NCI-H146 (cell line): Measurements from ENCODE around the gene NR2C2.

Experiments used
- DNase-seq: peaks from one replicate; lab custom pipeline; 2025; lab: John Stamatoyannopoulos, UW

Gene NR2C2

DNA sequence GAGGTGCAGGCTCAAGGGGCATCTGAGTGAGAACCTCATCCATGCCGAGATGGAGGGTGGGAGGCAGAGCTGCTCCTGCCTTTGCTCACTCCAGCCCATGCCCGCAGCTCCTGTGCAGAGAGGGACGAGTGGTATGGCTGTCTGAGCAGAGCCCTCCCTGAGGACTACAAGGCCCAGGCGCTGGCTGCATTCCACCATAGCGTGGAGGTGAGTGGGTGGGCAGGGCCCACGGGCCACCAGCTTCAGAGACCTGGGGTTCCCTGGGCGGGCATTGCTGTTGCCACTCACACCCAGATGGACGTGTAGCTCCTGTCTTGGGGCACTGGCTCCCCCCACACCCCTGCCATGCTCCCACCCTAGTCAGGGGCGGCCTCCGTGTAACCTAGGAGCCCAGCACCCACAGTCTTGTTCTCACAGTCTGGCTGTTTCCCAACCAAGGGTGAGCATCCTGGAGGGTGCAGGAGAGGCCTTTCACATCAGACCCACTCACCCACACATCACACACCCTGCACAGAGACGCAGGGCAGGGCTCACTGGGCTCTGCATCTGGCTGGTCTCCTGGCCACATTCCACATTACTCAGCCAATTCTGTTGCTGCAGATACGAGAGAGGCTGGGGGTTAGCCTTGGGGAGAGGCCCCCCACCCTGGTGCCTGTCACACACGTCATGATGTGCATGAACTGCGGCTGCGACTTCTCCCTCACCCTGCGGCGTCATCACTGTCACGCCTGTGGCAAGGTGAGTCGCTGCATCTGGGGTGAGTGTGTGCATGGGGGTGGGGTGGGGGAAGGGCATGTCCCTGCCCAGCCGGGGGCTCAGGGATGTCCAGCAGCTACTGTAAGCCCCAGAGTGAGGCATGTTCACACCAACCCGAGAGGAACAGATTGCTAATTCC is 25.3 kb upstream of the NR2C2 start:
- DNase-seq: no peak

DNA sequence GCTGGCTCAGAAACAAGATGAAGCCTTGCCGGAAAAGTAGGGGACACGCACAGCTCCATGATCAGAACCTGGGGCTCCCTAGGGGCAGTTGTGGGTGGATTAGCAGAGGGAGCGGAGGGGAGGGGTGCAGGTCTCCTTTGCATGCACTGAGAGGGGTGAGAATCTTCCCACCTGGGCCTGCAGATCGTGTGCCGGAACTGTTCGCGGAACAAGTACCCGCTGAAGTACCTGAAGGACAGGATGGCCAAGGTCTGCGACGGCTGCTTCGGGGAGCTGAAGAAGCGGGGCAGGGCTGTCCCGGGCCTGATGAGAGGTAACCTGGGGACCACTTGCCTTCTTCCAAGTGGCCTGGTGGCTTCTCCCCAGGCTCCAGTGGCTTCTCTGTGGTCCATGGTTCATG is 24.5 kb upstream of the NR2C2 start:
- DNase-seq: no peak

DNA sequence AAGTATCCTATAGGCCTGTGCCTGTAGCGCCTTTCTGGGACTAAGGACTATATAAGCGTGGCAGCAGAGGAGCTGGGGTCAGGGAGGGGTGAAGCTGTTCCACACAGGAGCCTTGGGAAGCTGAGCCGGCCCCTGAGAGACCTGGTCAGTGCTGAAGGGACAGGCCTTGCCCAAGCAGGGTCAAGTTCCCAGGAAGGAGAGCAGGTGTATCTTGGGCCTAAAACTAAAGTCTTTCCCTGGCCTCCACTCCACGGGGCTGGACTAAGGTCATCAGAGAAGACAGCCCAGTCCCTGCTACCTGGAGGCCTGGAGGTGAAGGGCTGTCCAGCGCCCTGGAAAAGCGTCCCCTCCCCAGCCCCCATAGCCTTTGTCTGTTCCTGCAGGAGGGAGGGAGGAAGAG is 23.9 kb upstream of the NR2C2 start:
- no peak for DNase-seq

DNA sequence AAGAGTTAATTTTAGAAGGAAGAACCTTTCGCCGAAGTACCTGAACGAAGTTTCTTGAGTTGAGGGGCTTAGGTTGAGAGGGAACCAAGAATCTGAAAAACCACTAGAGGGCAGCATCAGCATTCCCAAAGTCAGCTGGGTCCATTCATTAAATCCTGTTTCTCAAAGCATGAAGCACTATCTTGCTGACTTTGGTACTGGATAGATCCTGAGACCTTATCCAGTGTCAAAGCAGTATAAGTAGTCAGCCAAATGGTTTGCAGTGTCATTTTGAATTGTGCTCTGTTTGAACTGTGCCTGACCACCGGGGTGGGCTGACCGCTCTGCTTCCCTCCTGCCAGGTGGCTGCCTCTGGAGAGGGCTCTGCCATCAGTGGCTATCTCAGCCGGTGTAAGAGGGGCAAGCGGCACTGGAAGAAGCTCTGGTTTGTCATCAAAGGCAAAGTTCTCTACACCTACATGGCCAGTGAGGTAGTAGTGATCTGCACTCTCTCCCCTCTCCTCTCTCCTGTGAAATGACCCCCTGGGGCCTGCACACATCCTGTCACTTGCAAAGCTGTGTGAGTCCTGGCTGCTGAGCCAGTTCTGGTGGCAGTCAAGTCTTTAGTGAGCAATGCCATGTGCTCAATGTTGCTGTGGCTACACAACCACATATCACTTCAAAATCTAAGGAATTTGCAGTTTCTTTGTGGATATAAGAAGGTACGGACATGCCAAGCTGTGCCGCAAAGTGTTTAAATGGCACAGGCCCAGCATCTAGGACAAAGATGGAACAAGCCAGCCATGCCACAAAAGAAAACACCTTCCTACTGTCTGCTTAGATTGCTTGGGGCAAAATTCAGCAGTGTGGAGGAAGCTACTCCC is 21.4 kb upstream of the NR2C2 start:
- DNase-seq: peak; percentile 38

DNA sequence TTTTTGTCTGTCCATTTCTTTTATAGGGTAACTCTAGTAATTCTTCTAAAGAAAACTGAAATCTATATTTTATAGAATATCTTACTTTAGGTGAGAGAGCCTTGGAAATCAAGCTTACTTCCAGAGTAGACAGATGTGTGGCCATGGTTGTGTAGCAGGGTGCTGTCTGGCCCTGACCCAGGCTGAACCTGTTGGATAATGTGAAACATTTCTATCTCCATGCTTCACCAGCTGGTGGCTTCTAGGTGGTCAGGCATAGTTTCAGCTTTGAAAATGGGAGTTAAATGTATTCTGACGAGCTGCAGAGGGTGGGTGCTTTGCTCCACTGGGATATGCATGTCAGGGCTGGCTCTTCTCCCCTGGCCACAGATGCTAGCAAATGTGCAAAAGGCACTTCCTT is 20.8 kb upstream of the NR2C2 start:
- DNase-seq: no peak

DNA sequence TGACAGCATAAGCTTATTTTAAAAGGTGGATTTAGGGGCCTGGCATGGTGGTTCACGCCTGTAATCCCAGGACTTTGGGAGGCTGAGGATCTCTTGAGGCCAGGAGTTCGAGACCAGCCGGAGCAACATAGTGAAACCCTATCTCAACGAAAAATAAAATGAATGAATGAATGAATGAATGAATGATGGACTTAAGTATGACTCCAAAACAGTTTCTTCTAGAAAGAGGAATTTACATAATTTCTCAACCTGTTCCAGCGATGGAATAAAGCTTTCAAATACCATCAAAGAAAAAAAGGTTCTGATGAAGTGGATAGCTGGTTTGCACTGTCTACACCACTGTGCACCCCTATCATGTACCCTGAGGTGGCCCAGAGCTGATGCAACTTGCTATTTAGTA is 20.1 kb upstream of the NR2C2 start:
- no peak for DNase-seq

DNA sequence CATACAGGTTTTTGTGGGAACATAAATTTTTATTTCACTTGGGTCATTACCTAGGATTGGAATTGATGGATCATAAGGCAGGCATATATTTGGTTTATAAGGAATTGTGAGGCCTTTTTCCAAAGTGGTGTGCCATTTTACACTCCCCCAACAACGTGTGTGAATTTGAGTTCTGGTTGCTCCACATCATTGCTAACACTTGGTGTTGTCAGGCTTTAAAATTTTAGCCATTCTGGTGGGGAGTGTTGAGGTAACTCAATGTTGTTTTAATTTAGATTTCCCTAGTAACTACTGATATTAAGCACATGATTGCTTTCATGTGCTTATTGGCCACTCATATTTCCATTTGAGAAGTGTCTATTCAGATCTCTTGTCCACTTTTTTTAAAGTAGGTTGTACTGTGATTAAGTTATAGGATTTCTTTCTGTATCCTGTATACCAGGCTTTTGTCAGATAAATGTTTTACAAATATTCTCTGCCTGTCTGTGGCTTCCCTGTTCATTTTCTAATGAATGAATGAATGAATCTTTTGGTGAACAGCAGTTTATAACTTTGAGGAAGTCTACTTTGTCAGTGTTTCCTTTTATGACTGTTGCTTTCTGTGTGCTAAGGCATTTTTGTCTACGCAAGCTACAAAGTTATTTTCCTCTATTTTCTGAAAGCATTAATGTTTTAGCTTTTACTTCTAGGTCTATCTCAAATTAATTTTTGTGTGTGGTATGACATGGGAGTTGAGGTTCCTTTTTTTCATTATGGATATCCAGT is 17.9 kb upstream of the NR2C2 start:
- DNase-seq: no peak

DNA sequence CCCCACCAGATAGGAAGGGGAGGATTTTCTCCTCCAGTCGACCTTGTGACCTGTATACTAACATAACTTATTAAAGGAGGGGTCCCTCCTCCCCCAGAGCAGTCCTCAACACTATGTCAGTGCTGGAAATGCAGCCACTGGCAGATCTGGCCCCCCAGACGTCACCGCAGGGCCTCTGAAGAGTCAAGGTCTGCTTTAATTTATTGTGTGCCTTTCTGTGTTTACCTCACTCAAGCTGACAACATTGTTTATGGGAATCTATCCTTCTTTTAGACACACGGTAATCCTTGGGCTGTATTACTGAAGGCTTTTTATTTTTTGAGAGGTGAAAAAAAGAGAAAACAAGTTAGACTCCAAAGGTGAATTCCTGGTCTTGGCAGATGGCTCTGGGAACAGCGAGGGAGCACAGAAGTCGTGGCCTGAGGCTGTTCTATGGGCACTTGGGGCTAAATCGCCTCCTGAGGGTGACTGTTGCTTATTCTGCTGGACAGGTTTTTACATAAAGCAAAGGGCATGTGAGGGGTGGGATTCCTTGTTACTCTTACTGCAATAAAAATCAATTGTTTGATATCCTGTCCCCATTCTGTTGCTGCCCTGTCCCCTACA is 13.5 kb upstream of the NR2C2 start:
- DNase-seq: no peak

DNA sequence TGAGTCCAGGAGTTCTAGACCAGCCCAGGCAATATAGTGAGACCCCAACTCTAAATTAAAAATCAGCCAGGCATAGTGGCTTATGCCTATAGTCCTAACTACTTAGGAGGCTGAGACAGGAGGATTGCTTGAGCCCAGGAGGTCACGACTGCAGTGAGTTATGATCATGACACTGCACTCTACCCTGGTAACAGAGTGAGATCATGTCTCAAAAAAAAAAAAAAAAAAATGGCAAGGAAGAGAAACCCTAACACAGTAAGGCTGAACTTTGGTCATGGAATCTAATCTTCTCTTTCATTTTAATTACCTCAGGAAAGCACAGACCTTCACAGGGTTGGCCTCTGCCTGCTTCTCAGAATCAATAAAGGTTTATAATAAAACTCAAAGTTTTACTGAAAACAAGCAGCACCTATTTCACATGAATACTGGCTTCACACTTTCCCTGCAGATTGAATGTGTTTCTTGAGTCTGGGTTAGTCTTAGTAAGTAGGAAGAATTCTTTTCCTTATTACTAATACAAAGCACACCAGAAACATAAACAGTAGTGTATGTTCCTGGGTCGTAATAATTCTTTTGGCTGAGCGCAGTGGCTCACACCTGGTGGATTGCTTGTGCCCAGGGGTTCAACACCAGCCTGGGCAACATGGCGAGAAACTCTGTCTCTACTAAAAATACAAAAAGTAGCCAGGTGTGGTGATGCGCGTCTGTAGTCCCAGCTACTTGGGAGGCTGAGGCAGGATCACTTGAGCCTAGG is 11.6 kb upstream of the NR2C2 start:
- DNase-seq: no peak

DNA sequence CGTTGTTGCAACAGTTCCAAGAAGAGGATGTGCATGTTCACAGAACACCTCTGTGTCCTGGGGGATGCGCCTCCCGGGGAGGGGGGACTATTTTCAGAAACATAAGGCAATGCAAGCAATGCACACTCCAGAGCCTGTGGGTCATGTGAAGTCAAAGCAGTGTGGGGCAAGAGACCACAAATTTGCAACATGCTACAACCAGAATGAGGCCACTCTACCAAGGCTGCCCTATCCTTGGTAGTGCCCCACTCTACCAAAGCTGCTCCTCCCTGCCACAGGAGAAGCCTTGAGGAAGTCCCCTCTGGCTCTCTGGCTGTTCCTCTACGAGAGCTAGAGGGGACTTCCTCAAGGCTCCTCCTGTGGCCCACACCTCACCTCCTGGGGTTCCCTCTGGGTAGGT is 8.4 kb upstream of the NR2C2 start:
- no peak for DNase-seq

DNA sequence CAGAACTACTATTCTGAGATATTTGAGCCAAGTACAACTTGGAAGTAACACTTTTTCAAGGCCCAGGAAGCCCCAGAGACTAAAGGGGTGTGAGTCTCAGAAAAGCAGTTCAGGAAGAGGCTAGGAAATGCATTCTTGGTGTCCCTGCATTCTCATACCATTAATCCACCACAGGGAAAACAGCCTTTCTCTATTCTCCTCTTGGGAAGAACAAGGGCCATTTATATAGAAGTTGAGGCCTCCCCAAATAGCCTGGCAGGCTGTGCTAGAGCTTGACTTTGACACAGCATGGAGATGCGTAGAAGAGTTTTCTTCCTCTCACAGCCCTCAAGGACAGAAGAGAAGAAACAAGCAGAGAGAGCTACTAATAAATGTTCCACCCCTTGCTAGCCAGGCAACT is 5.5 kb upstream of the NR2C2 start:
- DNase-seq: no peak

DNA sequence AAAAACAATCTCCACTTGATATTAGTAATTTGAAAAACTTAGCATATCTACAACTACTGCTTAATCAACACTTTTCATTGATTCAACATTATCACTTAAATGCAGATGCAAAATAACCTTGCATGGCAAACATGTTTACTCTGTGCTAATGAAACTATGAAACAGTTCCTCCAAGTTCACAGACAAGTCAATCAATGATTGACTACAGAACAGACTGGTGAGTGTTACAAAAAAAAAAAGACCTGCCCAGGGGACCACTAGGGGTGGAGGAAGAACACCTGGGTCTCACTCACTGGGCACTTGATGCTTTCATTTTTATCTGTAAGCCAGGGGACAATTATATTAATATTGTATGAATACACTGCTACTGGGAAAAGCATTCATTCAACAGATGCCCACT is 4.3 kb upstream of the NR2C2 start:
- DNase-seq: no peak

DNA sequence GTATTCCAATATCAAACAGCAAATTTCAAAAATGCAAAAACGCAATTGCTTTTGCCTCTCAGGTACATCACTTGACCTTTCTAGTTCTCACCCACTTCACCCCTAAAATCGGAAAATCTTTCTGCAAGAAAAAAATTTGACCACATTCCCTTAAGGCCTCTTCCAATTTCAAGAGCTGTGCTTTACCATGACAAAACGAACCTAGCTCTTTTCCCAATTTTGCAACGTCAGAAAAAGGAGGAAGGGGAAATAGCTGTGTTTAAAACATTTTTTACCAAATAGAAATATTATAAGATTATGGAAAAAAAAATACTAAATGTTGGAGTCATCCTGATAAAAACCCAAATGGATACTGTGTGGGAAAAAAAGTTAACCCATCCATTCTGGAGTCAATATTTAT is 1.1 kb upstream of the NR2C2 start:
- no peak for DNase-seq

DNA sequence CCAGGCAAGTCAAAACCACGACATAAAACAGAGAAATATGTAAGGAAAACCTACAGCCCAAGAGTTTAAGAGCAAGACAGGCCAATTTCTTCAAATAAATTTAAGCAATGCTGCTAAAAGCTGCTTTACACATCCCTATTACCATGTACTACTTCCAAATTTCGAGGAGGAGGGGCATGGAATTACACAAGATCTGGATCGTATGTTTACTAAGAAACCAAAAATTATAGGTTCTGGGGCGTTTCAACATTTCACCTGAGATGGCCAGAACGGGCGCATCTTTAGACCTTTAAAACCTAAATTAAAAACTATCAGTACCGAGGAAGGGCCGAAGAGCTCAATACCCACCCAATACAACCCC is 664 bp upstream of the NR2C2 start:
- no peak for DNase-seq

DNA sequence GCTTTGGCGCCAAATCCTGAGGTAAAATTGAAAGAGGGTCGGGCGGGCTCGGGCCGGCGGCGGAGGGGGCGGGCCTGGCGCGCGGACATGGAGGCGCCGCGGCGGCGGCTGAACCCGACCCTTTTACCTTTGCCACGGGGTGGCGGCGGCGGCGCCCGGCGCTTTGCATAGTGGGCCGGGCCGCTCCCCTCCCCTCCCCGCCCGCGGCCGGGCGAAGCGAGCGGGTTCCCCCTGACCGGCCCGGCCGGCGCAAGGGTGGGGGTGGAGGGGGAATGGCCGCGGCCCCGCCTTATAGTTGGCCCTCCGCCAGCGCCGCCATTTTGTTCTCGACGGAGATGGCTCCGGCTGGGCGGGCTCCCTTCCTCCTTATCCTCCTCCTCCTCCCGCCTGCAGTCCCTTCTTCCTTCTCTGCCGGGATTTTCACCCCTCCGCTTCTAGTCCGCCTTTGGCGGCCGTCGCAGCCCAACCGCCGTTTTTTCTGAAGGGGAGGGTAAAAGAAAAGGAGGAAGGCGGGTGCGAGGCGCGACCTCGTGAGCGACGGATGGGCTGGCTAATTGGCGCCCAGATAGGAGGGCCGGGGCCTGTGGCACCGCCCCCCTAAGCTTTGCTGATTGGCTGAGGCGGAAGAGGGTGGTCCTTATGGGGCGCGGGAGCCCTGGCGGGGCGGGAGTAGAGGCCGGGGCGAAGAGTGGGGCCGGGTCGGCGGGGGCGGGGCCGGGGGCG is 664 bp downstream of the NR2C2 start:
- DNase-seq: peak; percentile 94

DNA sequence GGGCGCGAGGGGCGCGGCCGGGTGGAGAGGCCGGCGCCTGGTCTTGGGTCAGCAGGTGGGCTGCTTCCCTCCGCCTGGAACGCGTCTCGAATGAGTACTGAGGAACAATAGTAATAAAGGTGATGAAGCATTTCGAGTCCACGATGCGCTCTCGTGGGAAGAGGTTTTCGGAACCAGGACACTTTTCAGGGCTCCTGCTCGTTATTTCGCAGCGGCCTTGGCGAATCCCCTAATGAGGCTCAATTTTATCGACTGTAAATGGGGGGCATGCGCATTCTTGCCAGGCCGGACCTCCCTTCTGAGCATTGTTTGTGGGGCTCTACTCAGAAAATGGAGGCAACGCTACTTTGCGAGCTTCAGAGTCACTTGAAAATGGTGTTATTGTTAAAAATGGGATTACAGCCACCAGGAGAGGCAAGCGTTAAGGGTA is 1.2 kb downstream of the NR2C2 start:
- no peak for DNase-seq

DNA sequence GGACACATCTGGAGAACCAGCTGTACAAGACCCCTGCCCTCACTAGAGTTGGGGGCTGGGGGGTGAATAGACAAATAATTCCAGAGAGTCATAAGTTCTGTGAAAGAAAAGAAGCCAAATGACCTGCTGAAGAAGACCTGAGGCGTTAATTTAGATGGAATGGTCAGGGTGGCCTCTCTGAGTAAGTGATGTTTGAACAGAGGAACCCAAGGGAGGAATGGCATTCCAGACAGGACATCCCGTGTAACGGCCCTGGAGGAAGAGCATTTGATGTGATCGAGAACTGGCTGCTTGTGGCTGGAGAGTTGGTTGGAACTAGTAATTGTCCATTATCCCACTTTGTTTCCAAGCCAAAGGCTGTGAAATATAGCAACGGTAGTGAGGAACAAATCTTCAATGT is 1.7 kb downstream of the NR2C2 start:
- no peak for DNase-seq

DNA sequence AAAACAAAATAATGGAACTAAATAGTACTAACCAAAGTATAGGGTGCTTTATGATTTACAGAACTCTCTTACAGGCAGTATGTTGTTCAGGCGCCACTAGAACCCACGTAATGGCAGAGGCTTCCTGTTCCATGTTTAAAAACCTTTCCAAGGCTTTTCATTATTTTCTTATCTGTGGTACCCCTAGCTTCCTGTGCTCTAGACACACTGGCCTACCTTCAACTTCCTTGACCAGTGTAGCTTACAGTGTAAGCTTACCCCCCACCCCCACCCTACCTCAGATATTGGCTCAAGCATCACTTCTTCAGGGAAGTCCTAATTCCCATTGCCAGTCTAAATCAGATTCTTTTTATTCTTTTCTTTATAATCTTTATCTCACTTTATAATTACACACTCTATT is 2.9 kb downstream of the NR2C2 start:
- DNase-seq: peak; percentile 1

DNA sequence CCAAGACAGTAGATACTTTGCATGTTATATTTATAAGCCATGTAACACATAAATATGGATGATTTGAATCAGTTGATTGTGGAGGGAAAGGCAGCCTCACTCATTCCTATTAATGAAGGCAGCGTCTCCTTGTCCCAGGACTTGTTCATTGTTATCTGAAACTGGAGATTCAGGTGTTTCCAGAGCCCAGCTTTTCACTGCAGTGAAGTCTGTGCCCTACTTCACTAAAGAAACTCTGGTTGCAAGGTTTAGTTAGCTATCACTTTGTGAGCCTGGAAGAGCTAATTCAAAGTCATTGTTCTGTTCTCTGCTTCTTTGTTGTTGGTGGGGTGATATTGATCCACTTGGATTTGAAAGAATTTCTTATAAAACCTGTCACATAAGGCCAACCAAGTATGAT is 9.8 kb downstream of the NR2C2 start:
- no peak for DNase-seq

DNA sequence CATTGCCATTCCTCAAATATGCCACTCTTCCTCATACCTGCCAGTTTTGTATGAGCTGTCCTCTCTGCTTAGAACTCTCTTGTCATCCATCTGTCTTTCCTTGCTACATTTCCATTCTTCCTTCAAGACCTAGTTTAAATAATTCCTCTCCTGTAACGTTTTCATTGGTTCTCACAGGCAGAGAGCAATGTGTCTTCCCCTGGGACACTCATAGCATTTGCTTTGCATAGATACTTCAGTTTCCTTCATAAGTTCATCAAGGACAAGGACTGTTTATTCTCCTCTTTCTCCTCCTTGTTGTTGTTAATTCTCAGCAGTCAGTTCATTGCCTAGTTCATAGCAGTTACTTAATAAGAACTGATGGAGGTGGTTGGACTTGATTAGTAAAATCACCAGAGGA is 10.5 kb downstream of the NR2C2 start:
- no peak for DNase-seq
